HCT116 (cell line): ENCODE results near the gene RAMP2. TPM values are rescaled to one million over a fixed set of nuclear protein-coding genes. Genes with fewer than 3 reads are reported as not detected.

ENCODE experiments used
- ATAC-seq: fragments of 200-7000 bp; cut with Tn5 transposase; 2 replicates; pipeline ENCODE4 v1.9.1; 2020; ENCODE audit warnings: mild to moderate bottlenecking, moderate library complexity
- BruUV-seq: library from RNA; stranded (reverse); fragments of 400-500 nt; replicated peaks from 2 replicates; lab custom pipeline; 2021; lab: Mats Ljungman, UMichigan
- CTCF ChIA-PET: fragments of 300-600 bp; sonication (Branson Sonifier 250); formaldehyde crosslinking; loops from one replicate; lab custom pipeline; 2021; ENCODE audit warnings: antibody characterized with exemption; lab: Charles Lee
- POLR2A ChIA-PET: fragments of 300-600, 350-600 bp; sonication (Branson Sonifier 250); formaldehyde crosslinking; loops from one replicate; lab custom pipeline; 2021; ENCODE audit warnings: antibody characterized with exemption; lab: Charles Lee
- RAD21 ChIA-PET, 2 experiments: fragments of 300-600 bp; sonication (Branson Sonifier 250); formaldehyde crosslinking; loops; one replicate each; lab custom pipeline; 2023; ENCODE audit warnings: low total read pairs in 2 of 2; ENCODE audit not compliant: uncharacterized antibody in 2 of 2, unreplicated experiment in 2 of 2, low non-redundant PET in 1 of 2; lab: Charles Lee
- DNase-seq: peaks from one replicate; pipeline ENCODE4 v3.0.0-alpha.2; 2010; ENCODE audit warnings: low read depth, low spot score
- H2AFZ ChIP-seq: fragments of 200-600 bp; shearing (Covaris generic), sonication (generic); 2 replicates; pipeline ENCODE4 v1.6.1; 2017; ENCODE audit warnings: low read depth, mixed run types, mixed read lengths, antibody characterized with exemption, low read length; ENCODE audit not compliant: poor library complexity, severe bottlenecking
- H3K27ac ChIP-seq: 2 replicates; pipeline ENCODE4 v1.5.1; 2012; ENCODE audit warnings: low read depth, low read length
- H3K27me3 ChIP-seq: fragments of 200-600 bp; sonication (generic); 2 replicates; pipeline ENCODE4 v1.6.1; 2016; ENCODE audit warnings: mixed run types, low read length, mixed read lengths; ENCODE audit not compliant: insufficient read depth
- H3K36me3 ChIP-seq, 2 experiments: fragments of 200-500 bp in 1 of 2; fragments of 200-600 bp in 1 of 2; sonication (Bioruptor generic) in 1 of 2; sonication (generic) in 1 of 2; 2 replicates each; pipeline versions ENCODE4 v1.5.1 to v1.6.1; 2014 to 2016; ENCODE audit warnings: low read length in 2 of 2, inconsistent platforms in 1 of 2, mixed read lengths in 1 of 2, mixed run types in 1 of 2; ENCODE audit not compliant: insufficient read depth in 2 of 2, control insufficient read depth in 1 of 2
- H3K4me1 ChIP-seq, 2 experiments: fragments of 200-600 bp in 1 of 2; sonication (generic) in 1 of 2; 2 replicates each; pipeline versions ENCODE4 v1.5.1 to v1.6.1; 2012 to 2017; ENCODE audit warnings: low read length in 2 of 2, inconsistent platforms in 1 of 2, mild to moderate bottlenecking in 1 of 2, mixed read lengths in 1 of 2, mixed run types in 1 of 2, moderate library complexity in 1 of 2; ENCODE audit not compliant: insufficient read depth in 2 of 2, control insufficient read depth in 1 of 2
- H3K4me2 ChIP-seq: fragments of 200-600 bp; sonication (generic); 2 replicates; pipeline ENCODE4 v1.6.1; 2017; ENCODE audit warnings: mixed run types, low read length, mixed read lengths
- H3K4me3 ChIP-seq, 2 experiments: fragments of 200-600 bp in 1 of 2; sonication (generic) in 1 of 2; replicated peaks in 1 of 2; 2 replicates each; pipeline ENCODE4 v1.5.1; 2011 to 2016; ENCODE audit warnings: low read length in 2 of 2, control low read depth in 1 of 2, low read depth in 1 of 2, mild to moderate bottlenecking in 1 of 2, mixed read lengths in 1 of 2, mixed run types in 1 of 2
- H3K79me2 ChIP-seq: fragments of 200-600 bp; sonication (generic); 2 replicates; pipeline ENCODE4 v1.6.1; 2017; ENCODE audit warnings: mild to moderate bottlenecking, mixed run types, low read length, moderate library complexity, mixed read lengths; ENCODE audit not compliant: insufficient read depth
- H3K9ac ChIP-seq: fragments of 200-600 bp; sonication (generic); 2 replicates; pipeline ENCODE4 v1.6.1; 2016; ENCODE audit warnings: low read length, mixed read lengths
- H3K9me2 ChIP-seq: fragments of 200-600 bp; sonication (generic), shearing (Covaris generic); 2 replicates; pipeline ENCODE4 v1.6.1; 2017; ENCODE audit warnings: mixed run types, mild to moderate bottlenecking, moderate library complexity; ENCODE audit not compliant: insufficient read depth
- H3K9me3 ChIP-seq, 2 experiments: fragments of 200-500 bp in 1 of 2; fragments of 200-600 bp in 1 of 2; sonication (Bioruptor generic) in 1 of 2; sonication (generic) in 1 of 2; 2 replicates each; pipeline ENCODE4 v1.6.1; 2014 to 2017; ENCODE audit warnings: low read length in 2 of 2, mixed read lengths in 2 of 2, inconsistent platforms in 1 of 2, low read depth in 1 of 2, mild to moderate bottlenecking in 1 of 2, mixed run types in 1 of 2, moderate library complexity in 1 of 2; ENCODE audit not compliant: control insufficient read depth in 1 of 2, insufficient read depth in 1 of 2
- H4K20me1 ChIP-seq: fragments of 200-600 bp; sonication (generic), shearing (Covaris generic); 2 replicates; pipeline ENCODE4 v1.6.1; 2017; ENCODE audit warnings: mixed run types, mild to moderate bottlenecking, moderate library complexity; ENCODE audit not compliant: insufficient read depth
- CBX3 ChIP-seq: IDR thresholded peaks from 2 replicates; pipeline ENCODE4 v1.6.1; 2012; ENCODE audit warnings: low read depth
- CEBPB ChIP-seq: IDR thresholded peaks from 2 replicates; pipeline ENCODE4 v1.6.1; 2012; ENCODE audit warnings: low read depth
- EGR1 ChIP-seq: IDR thresholded peaks from 2 replicates; pipeline ENCODE4 v1.6.1; 2012; ENCODE audit warnings: low read depth
- EZH2 ChIP-seq: fragments of 200-600 bp; sonication (generic); IDR thresholded peaks from 2 replicates; pipeline ENCODE4 v1.6.1; 2017; ENCODE audit warnings: antibody characterized with exemption, mixed run types
- EZH2phosphoT487 ChIP-seq: fragments of 200-600 bp; IDR thresholded peaks from 2 replicates; pipeline ENCODE4 v1.6.1; 2018; ENCODE audit warnings: antibody characterized with exemption, borderline replicate concordance
- FOSL1 ChIP-seq: IDR thresholded peaks from 2 replicates; pipeline ENCODE4 v1.6.1; 2012; ENCODE audit warnings: low read depth
- JUND ChIP-seq: IDR thresholded peaks from 2 replicates; pipeline ENCODE4 v1.6.1; 2012
- RAD21 ChIP-seq: IDR thresholded peaks from 2 replicates; pipeline ENCODE4 v1.6.1; 2012; ENCODE audit warnings: low read depth, mild to moderate bottlenecking
- SIN3A ChIP-seq: IDR thresholded peaks from 2 replicates; pipeline ENCODE4 v1.6.1; 2012; ENCODE audit warnings: low read depth
- SRF ChIP-seq: IDR thresholded peaks from 2 replicates; pipeline ENCODE4 v1.6.1; 2012; ENCODE audit warnings: low read depth
- TCF7L2 ChIP-seq: IDR thresholded peaks from 2 replicates; pipeline ENCODE4 v1.7.0; 2011; ENCODE audit warnings: borderline replicate concordance, inconsistent platforms; ENCODE audit not compliant: insufficient read depth, insufficient read length; ENCODE audit errors: extremely low read depth
- YY1 ChIP-seq: IDR thresholded peaks from 2 replicates; pipeline ENCODE4 v1.6.1; 2011; ENCODE audit warnings: low read length, low read depth, moderate library complexity, mild to moderate bottlenecking; ENCODE audit not compliant: insufficient replicate concordance; ENCODE audit errors: extremely low read depth
- intact Hi-C: fragments of 100-400 bp; cut with micrococcal nuclease; formaldehyde crosslinking; loops from 2 replicates; pipeline ENCODE4 v1.10.0; 2022
- total RNA-seq: library from RNA; stranded (reverse); gene quantifications from one replicate; pipeline ENCODE4 v1.2.1, GENCODE V29; 2021; ENCODE audit not compliant: unreplicated experiment
- TF ChIP-seq, protein P1 (sequence below): IDR thresholded peaks from 2 replicates; pipeline ENCODE4 v1.6.1; 2012
- TF ChIP-seq, protein P2 (sequence below): IDR thresholded peaks from 2 replicates; pipeline ENCODE4 v1.6.1; 2011; ENCODE audit warnings: mild to moderate bottlenecking, low read length, moderate library complexity; ENCODE audit not compliant: insufficient replicate concordance; ENCODE audit errors: extremely low read depth
- TF ChIP-seq, protein P3 (sequence below): IDR thresholded peaks from 2 replicates; pipeline ENCODE4 v1.6.1; 2012
- TF ChIP-seq, protein P4 (sequence below): IDR thresholded peaks from 2 replicates; pipeline ENCODE4 v1.6.1; 2012; ENCODE audit warnings: low read depth

The RAMP2 gene
- total RNA-seq, 1 experiment from 2014 or later = not detected

DNA sequence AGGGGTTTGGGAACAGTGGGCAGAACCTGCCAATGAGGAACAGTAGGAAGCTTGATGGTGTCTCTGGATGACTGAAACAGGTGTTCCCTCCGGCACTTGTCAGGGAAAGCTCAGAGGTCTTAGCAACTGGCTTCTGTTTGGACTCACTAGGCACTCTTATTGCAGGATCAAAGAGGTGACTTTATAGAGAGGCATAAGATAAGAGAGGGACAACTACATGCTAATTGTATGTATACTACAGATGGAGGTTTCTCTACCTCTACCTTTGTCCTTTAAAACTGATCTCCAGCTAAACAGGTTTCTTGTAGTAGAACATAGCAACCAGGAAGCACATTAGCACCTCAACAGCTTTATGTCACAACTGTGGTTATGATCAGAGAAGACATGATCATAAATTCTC, 45.2 kb downstream of the RAMP2 start:
- BruUV-seq = no TSS peak
- Histone ChIP-seq H3K4me2 (no peak overlapping the region), H4K20me1 (no peaks in the 10 kb centered on the region), H3K79me2 (no peaks in the 10 kb centered on the region), H3K36me3 (peaks cover 9 to 10% of the 10 kb centered on the region in 2 experiments; a peak in 3 of 4 replicates), H3K9ac (no peak overlapping the region), H3K27ac (no peak overlapping the region), H3K27me3 (no peaks in the 10 kb centered on the region), H2AFZ (no peak overlapping the region), H3K9me3 (no peaks in the 10 kb centered on the region), H3K4me3 (no peak overlapping the region), H3K4me1 (no peaks in the 10 kb centered on the region), H3K9me2 (no peaks in the 10 kb centered on the region)
- TF ChIP-seq YY1 (no peak), FOSL1 (no peak), JUND (no peak), SIN3A (no peak), EGR1 (no peak), SRF (no peak), RAD21 (no peak), CBX3 (no peak), TCF7L2 (no peak), EZH2 (no peak), EZH2phosphoT487 (no peak), CEBPB (no peak)
- TF ChIP-seq, protein P1, sequence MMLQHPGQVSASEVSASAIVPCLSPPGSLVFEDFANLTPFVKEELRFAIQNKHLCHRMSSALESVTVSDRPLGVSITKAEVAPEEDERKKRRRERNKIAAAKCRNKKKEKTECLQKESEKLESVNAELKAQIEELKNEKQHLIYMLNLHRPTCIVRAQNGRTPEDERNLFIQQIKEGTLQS = no peak
- TF ChIP-seq, protein P2, sequence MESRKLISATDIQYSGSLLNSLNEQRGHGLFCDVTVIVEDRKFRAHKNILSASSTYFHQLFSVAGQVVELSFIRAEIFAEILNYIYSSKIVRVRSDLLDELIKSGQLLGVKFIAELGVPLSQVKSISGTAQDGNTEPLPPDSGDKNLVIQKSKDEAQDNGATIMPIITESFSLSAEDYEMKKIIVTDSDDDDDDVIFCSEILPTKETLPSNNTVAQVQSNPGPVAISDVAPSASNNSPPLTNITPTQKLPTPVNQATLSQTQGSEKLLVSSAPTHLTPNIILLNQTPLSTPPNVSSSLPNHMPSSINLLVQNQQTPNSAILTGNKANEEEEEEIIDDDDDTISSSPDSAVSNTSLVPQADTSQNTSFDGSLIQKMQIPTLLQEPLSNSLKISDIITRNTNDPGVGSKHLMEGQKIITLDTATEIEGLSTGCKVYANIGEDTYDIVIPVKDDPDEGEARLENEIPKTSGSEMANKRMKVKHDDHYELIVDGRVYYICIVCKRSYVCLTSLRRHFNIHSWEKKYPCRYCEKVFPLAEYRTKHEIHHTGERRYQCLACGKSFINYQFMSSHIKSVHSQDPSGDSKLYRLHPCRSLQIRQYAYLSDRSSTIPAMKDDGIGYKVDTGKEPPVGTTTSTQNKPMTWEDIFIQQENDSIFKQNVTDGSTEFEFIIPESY = no peak
- TF ChIP-seq, protein P3, sequence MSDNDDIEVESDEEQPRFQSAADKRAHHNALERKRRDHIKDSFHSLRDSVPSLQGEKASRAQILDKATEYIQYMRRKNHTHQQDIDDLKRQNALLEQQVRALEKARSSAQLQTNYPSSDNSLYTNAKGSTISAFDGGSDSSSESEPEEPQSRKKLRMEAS = no peak
- TF ChIP-seq, protein P4, sequence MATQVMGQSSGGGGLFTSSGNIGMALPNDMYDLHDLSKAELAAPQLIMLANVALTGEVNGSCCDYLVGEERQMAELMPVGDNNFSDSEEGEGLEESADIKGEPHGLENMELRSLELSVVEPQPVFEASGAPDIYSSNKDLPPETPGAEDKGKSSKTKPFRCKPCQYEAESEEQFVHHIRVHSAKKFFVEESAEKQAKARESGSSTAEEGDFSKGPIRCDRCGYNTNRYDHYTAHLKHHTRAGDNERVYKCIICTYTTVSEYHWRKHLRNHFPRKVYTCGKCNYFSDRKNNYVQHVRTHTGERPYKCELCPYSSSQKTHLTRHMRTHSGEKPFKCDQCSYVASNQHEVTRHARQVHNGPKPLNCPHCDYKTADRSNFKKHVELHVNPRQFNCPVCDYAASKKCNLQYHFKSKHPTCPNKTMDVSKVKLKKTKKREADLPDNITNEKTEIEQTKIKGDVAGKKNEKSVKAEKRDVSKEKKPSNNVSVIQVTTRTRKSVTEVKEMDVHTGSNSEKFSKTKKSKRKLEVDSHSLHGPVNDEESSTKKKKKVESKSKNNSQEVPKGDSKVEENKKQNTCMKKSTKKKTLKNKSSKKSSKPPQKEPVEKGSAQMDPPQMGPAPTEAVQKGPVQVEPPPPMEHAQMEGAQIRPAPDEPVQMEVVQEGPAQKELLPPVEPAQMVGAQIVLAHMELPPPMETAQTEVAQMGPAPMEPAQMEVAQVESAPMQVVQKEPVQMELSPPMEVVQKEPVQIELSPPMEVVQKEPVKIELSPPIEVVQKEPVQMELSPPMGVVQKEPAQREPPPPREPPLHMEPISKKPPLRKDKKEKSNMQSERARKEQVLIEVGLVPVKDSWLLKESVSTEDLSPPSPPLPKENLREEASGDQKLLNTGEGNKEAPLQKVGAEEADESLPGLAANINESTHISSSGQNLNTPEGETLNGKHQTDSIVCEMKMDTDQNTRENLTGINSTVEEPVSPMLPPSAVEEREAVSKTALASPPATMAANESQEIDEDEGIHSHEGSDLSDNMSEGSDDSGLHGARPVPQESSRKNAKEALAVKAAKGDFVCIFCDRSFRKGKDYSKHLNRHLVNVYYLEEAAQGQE = no peak
- ATAC-seq = no peak
- ChIA-PET POLR2A (no interaction called here), CTCF (no interaction called here), RAD21 (no interaction called here)
- DNase-seq = no peak
- intact Hi-C loops = no loop called here
